Right renal pelvis (tissue), 4 donors: Measurements from ENCODE around the gene NR2E1. TPM values are rescaled to one million over a fixed set of nuclear protein-coding genes. Genes with fewer than 3 reads are reported as not detected.

Experiments used
- DNase-seq, 4 donors: peaks; one replicate each; pipeline ENCODE4 v3.0.0-alpha.2; 2013; ENCODE audit warnings: low read depth in 4 of 4, low spot score in 3 of 4, missing footprints in 1 of 4
- polyA plus RNA-seq, 4 donors: library from polyadenylated mRNA; unstranded; fragments of 120-200 nt; gene quantifications; one replicate each; pipeline ENCODE4 v1.2.1, GENCODE V29; 2013; ENCODE audit not compliant: insufficient read length in 4 of 4

The NR2E1 gene
- polyA plus RNA-seq, 4 donors = 0.07 TPM; not detected in 3

DNA sequence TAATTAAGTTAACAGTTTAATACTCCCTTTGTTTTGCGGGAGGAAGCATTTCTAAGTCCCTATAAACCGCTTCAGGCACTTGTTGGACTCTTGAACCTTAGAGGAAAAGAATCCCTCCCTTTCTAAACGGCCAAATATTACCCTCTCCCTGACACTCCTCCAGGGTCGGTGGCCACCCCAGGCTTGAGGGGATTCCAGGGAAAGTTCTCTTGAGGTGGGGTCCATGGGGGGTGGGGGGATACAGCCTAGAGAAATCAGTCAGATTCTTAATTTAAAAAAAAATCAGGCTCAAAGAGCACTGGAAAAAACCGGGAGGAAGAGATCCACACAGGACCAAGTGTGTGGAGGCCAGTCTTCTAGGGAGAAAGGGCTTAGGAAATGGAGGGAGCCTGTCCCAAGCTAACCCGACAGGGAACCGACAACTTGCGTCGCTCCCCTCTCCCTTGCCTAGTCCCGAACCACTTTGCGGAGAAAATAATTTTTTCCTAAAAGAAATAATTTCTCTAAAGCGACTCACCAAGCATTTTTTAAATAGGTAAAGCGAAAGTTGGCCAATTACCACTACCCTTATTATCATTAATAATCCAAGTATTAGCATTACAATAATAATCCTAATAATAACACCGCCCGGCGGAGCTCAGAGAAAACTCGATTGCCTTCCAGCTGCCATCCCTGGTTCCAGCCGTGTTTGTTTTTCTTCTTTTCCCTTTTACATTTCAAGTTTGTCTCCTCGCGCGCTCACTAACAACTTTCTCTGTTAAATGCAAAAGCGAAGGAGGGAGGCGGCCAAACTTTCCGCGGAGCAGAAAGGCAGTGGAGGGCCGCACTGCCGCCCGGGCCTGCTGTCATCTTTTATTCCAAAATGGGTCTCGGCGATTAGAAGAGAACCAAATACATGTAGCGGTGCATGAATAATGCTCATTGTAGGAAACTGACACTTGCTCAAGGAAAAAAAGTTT is 4.8 kb downstream of the NR2E1 start:
- no peak for DNase-seq

DNA sequence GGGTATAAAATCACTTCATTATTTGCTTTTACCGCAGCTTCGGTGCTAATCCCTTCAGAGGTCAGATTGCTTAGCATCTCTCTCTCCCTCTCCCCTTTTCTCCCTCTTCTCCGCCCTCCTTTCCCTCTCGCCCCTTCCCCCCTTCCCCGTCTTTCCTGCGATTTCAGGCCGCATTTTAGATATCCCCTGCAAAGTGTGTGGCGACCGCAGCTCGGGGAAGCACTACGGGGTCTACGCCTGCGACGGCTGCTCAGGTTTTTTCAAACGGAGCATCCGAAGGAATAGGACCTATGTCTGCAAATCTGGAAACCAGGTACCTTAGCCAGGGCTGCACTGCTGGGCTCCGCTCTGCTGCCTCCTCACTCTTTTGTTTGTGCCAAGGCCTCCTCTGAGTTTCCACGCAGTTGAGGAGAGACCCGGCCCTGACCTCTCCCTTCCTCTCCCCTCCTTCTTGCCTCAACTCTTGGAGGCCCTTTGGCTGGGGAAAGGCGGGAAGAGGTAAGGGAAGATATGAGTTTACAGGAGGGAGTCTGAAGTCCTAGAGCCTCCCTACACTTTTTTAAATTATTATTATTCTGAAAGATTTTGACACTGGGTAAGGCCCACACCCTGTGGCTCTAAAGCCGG is 5.6 kb downstream of the NR2E1 start:
- no peak for DNase-seq

DNA sequence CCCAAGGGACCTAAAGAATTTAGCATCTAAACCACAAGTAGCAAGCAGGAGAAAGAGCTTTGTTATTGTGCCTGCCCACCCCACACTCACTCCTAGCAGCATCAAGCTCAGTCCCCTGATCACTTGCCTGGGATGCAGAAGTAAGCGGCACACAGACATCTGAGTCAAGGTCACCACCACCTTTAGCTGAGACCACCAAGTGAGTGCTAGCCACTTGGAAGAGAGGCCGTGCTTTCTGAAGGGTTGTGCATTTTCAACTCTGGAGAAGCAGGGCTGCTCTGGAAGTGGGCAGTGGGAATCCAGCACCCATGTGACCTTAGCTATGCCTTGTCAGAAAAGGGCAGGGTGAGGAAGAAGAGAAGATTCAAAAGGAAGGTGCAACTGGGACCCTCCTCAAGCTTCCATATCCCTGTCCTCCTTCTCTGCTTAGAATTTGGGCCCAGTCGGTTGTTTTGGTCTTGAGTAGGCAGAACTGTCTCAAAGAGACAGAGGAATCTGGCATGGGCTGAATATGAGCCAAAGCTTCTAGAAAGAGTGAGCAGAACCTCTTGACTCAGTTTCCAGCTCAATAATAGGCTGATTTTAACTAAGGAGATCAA is 6.2 kb downstream of the NR2E1 start:
- no peak for DNase-seq

DNA sequence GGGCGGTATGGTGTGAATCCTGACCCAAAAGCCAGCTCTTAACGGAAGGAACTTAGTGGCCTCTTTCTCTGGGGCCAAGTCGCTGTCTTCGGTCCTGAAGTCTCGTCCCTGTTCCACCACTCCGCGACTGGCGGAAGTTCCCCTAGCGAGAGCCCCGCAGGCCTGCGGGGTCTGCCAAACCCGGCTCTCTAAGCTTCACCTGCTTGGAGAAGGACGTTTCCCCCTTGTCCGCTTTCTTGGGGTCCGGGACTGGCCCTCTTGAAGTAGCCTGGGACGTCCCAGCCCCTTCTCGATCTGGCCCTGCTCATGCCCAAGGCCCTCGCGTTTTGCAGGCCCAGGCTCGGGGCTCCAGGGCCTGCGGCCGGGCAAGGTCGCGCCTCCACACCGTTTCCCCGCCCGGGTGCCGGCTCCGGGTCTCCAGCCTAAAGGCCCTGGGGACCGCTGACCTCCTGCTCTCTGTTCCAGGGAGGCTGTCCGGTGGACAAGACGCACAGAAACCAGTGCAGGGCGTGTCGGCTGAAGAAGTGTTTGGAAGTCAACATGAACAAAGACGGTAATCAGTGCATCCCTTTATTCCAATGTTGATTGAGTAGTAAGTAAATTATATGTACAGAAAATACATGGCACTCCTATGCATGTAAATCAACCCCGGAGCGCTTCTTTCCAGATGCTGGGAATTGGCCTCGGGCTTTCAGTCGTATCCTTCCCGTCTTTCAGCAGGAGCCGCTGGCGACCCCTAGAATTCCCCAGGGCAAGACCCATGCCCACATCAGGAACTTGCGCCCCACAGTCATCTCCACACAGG is 8.8 kb downstream of the NR2E1 start:
- DNase-seq = peak in 3 of 4 donors; percentile 52 to 58 (median 56)

DNA sequence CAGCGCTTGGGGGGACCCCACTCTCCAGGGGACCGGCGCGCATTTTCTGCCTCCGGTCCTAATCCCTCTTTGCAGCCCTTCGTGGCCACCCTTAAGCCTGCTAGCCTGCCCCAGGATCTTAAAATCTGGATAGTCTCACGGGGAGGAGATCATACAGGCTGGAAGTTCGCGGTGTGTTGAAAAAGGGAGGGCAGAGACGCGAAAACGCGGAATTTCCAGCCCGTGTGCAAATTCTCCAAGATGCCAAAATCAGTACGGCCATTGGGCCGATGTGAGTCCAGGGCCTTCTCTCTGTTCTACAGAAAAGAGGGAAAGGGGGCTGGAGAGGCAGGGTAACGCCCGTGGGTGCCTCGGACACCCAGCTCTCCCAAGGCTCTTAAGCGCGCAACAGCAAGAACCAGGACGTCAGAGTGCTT is 9.4 kb downstream of the NR2E1 start:
- no peak for DNase-seq

DNA sequence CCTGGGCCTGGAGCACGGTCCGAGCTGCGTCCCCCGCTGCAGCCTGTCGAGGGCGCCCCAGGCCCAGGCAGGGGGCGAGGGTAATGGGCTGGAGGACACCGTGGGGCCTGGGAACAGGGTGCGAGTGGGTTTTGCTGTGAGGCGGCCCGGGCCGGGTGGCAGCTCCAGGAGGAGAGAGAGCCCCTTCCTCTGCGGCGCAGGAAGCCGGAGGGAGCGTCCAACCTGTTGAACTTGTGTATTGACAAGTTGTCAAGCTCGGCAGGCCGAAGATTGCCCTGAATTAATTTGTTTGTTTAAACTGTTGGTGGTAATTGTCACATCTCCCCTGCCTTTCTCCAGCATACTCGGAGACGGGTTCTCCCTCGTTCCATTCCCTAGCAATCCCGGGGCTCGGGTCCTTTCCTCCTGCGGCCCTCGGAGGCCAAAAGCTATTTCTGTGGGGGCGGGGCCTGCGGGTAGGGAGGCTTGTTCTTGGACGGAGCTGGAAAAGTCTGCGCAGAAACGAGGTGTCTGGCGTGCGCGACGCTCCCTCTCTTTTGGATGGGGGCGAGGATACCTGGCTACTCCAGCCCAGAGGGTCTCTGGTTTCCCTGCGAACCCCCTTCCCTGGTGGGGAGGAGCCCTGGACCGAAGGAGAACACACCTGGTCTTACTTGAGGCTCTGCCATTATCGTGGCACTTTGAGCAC is 9.9 kb downstream of the NR2E1 start:
- no peak for DNase-seq

DNA sequence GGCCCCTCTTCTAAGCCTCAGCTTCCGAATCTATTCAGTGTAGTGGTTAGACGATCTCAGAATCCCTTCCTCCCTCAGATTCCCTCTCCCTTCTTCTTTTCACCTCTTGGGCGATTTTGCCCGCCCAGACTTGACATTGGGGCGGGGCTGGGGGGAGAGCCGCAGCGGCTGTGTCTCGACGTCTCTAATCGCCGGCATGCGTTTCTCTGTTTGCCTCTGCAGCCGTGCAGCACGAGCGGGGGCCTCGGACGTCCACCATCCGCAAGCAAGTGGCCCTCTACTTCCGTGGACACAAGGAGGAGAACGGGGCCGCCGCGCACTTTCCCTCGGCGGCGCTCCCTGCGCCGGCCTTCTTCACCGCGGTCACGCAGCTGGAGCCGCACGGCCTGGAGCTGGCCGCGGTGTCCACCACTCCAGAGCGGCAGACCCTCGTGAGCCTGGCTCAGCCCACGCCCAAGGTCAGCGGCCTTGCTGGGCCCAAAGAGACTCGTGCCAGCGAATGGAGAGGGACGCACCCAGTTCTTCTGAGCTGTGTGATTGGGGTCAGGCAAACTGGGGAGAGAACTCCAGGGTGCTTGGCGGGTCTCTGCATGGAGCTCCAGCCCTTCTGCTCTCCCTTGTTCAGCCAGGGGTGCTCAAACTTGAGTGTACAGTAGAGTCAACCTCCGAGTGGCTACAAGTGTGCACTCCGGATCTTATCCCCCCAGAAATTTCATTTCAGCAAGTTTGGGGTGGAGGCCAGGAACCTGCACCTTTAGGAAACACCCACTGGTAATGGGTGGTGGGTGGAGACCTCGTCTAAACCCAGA is 10.7 kb downstream of the NR2E1 start:
- DNase-seq = no peak

DNA sequence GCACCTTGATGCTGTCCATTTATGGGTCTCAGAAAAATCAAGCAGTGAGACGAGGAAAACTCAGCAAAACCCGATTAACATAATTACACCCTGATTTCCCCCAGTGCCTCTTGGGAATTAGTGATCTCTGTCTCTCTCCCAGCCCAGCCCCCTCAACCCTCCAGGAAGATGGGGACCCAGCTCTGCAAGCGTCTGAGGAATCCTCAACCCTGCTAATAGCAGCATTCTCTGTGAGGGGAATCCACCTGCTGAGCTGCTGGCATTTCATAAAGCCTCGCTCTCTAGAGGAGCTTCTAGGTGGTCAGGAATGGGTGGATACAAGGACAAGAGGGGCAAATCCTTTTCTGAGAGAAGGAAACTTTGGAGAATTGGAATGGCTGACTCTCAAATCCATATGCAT is 13.9 kb downstream of the NR2E1 start:
- no peak for DNase-seq

DNA sequence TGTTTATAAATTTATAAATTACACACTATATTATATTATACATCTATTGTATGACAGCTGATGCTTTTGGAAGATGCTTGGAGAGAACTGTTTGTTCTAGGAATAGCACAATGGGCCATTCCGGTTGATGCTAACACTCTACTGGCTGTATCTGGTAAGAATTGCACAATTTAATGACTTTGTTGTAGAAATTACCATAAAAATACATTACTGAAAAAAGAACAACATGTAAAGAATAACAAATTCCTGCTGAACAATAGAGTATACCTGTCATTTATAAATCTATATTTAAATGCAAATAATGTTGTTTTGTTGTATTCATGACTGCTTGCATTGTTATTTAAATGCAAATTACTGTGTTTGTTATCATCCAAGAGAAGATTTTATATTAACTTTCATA is 14.4 kb downstream of the NR2E1 start:
- DNase-seq = no peak

DNA sequence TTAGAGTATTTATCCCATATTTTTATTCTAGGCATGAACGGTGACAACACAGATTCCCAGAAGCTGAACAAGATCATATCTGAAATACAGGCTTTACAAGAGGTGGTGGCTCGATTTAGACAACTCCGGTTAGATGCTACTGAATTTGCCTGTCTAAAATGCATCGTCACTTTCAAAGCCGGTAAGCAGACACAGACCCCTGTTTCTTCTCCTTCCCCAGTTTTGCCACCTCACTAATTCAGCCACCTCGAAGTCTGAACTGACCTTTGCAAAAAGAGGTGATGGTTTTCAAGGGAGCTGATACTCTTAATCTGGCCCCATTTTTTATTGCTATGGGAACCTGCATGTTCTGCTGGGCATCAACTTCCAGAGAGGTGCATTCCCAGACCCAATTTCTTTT is 15.0 kb downstream of the NR2E1 start:
- DNase-seq = no peak

DNA sequence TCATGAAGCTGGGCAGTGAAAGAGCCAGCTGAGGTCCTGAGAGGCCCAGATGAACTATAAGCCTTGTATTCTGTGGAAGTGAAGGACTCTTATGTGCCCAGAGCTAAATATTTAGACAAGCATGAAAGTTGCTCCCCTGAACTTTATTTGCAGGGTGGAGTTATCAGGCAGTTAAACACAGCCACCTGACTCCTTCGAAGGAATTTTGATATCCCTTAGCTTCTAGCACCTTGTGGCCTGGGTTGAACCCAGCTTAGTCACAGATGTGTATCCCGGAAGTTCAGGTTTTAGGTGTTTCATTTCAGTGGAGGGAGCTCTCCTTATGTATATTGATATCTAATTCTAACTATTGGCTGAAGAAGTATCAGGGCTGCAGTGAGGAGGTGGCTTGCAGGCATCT is 20.4 kb downstream of the NR2E1 start:
- DNase-seq = no peak

DNA sequence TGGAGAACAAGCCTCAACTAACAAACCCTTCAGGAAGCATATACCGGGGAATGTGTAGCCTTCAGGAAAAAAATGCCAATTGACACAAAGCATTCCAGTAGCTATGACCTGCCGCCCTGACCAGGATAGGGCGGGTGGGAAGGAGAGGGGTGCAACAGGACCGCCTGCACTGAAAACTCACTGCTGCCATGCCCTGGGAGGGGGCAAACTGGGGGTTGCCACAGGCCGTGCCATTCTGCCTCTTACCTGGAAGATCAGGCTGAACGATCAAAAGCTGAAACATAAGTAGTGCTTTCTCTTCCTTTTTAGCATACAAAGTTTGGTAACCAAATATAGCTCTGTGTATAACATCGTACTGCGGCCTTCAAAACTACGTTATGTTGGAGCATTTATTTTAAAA is 21.7 kb downstream of the NR2E1 start:
- no peak for DNase-seq

DNA sequence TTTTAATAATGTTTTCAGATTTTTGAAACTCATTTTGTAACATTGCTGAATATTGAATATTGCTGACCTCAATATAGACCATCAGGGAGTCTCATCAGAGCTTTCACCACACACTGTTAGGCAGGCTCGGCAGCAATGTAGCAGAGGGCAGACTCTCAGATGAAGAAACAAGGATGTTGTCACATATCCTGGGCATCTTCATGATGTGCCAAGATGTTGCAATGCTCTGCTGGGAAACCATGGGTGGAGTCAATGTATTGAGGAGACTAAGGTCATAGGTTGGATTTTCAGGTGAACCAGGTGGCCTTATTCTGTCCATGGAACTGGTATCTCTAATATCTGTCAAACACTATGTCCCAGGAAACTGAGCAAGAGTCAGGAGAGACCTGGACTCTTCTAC is 27.3 kb downstream of the NR2E1 start:
- no peak for DNase-seq

DNA sequence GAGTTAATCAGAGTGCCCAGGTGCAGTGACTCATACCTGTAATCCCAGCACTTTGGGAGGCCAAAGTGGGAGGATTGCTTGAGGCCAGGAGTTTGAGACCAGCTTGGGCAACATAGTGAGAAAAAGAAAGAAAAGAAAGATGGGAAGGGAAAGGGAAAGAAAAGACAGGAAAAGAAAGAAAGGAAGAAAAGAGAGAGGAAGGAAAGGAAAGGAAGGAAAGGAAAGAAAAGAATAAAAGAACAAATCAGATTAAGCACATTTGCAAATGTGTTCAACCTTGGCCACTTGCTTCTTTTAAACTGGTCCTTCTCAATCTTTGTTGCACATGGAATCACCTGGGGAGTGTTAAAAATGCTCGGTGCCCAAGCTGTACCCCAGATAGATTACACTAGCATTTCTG is 28.0 kb downstream of the NR2E1 start:
- no peak for DNase-seq

DNA sequence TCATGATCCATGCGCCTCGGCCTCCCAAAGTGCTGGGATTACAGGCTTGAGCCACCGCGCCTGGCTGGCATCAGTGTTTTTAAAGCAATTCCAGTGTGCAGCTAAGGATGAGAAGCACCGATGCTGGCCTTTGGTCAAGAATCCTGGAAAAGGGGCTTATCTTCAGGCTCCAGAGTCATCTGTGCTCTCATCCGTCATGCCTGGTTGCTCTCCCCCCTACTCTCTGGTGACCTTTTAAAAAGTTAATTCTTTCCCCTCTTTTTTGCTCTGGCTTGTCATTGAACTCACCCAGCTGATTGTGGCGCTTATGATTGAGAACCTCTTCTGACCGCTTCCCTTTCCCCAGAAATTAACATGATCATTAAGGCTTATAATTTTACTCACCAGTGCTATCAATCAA is 28.7 kb downstream of the NR2E1 start:
- no peak for DNase-seq

DNA sequence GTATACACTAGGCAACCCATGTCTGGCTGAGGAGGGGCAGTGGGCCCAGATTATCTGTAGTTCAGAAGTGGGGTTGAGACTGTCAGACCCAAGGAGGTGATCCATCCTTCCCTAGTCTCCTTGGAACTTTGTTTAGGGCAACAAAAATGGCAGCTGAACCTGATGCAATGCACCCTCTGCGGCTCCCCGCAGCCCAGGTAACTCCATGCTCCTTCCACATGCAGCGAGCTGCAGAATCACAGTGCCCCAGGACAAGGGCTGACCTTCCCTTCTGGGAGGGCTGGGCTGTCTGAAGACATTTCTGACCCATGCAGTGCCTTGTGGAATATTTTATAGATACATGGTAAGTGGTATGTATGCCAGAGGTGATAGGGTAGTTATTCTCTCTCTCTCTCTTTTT is 29.4 kb downstream of the NR2E1 start:
- DNase-seq = no peak

DNA sequence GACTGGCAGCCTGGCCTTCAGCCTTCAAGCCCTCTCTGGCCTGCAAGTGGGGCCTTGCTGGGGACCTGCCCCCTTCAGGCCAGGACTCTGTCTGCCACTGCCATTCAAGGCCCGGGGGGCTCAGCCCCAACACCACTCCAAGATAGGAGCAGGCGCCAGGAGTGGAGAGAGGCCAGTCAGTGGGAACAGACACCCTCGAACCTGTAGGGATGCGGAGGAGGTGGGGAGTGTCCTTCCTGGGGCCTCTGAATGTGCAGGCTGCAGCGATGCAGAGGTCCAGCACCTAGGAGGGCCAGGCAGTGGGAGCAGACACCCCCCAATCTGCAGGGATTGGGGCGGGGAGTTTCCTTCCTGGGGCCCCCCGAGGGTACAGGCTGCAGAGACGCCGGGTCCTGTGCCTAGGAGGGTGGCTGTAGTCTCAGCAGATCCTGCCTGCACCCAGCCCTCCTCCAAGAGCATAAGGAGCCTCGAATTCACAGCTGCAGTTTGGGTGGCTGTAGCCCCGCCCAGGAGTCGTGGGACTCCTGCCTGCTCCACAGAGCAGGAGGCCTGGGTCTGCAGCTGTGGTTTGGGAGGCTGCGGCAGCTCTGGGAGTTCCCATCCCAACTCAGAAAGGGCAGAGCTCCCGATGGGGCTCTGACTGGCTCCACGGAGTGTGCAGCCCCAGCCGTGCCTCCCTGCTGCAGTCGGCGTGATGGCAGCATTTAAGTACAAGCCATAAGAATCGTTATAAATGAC is 33.1 kb downstream of the NR2E1 start:
- DNase-seq = no peak

DNA sequence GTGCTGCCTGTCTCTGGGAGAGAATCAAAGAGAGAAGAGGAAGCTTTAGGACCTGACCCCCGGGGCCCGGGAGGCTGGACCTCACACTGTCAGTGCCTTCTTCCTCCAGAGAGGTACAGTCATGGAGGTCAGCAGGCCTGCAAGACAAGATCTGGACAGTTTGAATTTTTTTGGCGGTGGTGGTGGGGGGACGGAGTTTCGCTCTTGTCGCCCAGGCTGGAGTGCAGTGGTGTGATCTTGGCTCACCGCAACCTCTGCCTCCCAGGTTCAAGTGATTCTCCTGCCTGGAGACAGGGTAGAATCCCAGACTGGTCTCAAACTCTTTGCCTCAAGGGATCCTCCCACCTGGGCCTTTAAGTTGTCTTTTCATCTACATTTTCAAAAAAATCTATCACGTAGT is 34.4 kb downstream of the NR2E1 start:
- DNase-seq = no peak

DNA sequence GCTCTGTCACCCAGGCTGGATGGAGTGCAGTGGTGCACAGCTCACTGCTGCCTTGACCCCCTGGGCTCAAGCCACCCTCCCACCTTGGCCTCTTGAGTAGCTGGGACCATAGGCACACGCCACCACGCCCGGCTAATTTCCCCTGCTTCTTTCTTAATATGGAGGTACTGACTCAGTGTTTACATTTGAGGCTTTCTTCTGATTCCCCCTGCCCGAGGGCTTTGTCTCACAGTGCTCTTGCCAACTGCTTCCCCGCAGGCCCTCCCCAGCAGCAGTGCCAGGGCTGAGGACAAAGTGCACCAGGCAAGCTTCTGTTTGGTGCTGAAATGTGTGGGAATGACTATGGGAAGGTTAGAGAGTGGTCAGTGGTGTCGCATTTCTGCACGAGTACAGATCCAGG is 34.8 kb downstream of the NR2E1 start:
- DNase-seq = no peak
